ENCODE data around the gene PPP2R5B. TPM values are rescaled to one million over a fixed set of nuclear protein-coding genes. Genes with fewer than 3 reads are reported as not detected.
A peak's percentile ranks its signal among the peaks of the same experiment; 100 is the strongest.

The PPP2R5B gene
- total and polyA plus RNA-seq, 9 of the 15 experiments (the other 6 are each of a cell fraction or from before 2014, with no cell fraction given), result 0.10 to 7.8 (median 3.3) TPM

GRCh38 chr11:64923944-64924909, at the start of gene PPP2R5B (continued):
- TF ChIP-seq ETV6 (IDR thresholded peaks at IDR 0.05; ENCODE audit: borderline replicate concordance in 1 of 2, low read depth in 2 of 2, low read length in 1 of 2), result 0 out of 4 replicates have a peak, but pooled peaks of 1 of the 2 experiments have one; percentile 33
- no peak for TF ChIP-seq ETV6 (CRISPR knock-in tag; IDR thresholded peaks at IDR 0.05; ENCODE audit: borderline replicate concordance)
- peak; percentile 98 for TF ChIP-seq ATF7 (IDR thresholded peaks at IDR 0.05)
- TF ChIP-seq POLR2G (IDR thresholded peaks at IDR 0.05; ENCODE audit: low read depth, low read length), result peak; percentile 77
- TF ChIP-seq, protein P1, sequence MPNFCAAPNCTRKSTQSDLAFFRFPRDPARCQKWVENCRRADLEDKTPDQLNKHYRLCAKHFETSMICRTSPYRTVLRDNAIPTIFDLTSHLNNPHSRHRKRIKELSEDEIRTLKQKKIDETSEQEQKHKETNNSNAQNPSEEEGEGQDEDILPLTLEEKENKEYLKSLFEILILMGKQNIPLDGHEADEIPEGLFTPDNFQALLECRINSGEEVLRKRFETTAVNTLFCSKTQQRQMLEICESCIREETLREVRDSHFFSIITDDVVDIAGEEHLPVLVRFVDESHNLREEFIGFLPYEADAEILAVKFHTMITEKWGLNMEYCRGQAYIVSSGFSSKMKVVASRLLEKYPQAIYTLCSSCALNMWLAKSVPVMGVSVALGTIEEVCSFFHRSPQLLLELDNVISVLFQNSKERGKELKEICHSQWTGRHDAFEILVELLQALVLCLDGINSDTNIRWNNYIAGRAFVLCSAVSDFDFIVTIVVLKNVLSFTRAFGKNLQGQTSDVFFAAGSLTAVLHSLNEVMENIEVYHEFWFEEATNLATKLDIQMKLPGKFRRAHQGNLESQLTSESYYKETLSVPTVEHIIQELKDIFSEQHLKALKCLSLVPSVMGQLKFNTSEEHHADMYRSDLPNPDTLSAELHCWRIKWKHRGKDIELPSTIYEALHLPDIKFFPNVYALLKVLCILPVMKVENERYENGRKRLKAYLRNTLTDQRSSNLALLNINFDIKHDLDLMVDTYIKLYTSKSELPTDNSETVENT (CRISPR knock-in tag; IDR thresholded peaks at IDR 0.05), result peak; percentile 31; the same call in 1 of the 2 replicates
- TF ChIP-seq POLR3G (IDR thresholded peaks at IDR 0.05; ENCODE audit: extremely low read depth, insufficient read length, insufficient replicate concordance), result no peak
- TF ChIP-seq CHD4 (IDR thresholded peaks at IDR 0.05; ENCODE audit: insufficient read depth, insufficient replicate concordance, low read depth, low read length, poor library complexity, severe bottlenecking), result peak; percentile 39
- peak; percentile 88 for TF ChIP-seq CCNT2 (IDR thresholded peaks at IDR 0.05; ENCODE audit: borderline replicate concordance, extremely low read depth, insufficient read length, low read depth, low read length)
- TF ChIP-seq, protein P2, sequence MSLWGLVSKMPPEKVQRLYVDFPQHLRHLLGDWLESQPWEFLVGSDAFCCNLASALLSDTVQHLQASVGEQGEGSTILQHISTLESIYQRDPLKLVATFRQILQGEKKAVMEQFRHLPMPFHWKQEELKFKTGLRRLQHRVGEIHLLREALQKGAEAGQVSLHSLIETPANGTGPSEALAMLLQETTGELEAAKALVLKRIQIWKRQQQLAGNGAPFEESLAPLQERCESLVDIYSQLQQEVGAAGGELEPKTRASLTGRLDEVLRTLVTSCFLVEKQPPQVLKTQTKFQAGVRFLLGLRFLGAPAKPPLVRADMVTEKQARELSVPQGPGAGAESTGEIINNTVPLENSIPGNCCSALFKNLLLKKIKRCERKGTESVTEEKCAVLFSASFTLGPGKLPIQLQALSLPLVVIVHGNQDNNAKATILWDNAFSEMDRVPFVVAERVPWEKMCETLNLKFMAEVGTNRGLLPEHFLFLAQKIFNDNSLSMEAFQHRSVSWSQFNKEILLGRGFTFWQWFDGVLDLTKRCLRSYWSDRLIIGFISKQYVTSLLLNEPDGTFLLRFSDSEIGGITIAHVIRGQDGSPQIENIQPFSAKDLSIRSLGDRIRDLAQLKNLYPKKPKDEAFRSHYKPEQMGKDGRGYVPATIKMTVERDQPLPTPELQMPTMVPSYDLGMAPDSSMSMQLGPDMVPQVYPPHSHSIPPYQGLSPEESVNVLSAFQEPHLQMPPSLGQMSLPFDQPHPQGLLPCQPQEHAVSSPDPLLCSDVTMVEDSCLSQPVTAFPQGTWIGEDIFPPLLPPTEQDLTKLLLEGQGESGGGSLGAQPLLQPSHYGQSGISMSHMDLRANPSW (CRISPR knock-in tag; IDR thresholded peaks at IDR 0.05), result peak; percentile 93; the same call in 1 of the 2 replicates
- TF ChIP-seq REST (IDR thresholded peaks at IDR 0.05; ENCODE audit: borderline replicate concordance), result peak; percentile 48
- peak; percentile 46 for TF ChIP-seq REST (CRISPR knock-in tag; IDR thresholded peaks at IDR 0.05; ENCODE audit: low read depth)
- TF ChIP-seq SMARCB1 (IDR thresholded peaks at IDR 0.05; ENCODE audit: insufficient read length, low read depth), result no peak
